K562 (cell line): ENCODE measurements around the gene ERAL1. TPM values are rescaled to one million over a fixed set of nuclear protein-coding genes. Genes with fewer than 3 reads are reported as not detected.
A peak's percentile ranks its signal among the peaks of the same experiment; 100 is the strongest.

Source experiments
- ATAC-seq: fragments of 200-7000 bp; cut with Tn5 transposase; 3 replicates; pipeline ENCODE4 v1.9.1; 2020; ENCODE audit warnings: moderate library complexity
- BruUV-seq: library from RNA; stranded (reverse); fragments of 400-500 nt; replicated peaks from 2 replicates; lab custom pipeline; 2021; lab: Mats Ljungman, UMichigan
- CTCF ChIA-PET: fragments of 300-600 bp; formaldehyde crosslinking; extraction: SDS; loops from one replicate; lab custom pipeline; 2021; ENCODE audit warnings: low intra/inter-chr PET ratio; lab: Yijun Ruan, JAX
- POLR2A ChIA-PET: fragments of 300-600, 350-650 bp; sonication (Branson Sonifier 250); formaldehyde crosslinking; extraction: SDS; loops from one replicate; lab custom pipeline; 2021; ENCODE audit warnings: antibody characterized with exemption, inconsistent platforms; lab: Yijun Ruan, JAX
- DNase-seq, 4 experiments: peaks; one replicate each; pipeline versions ENCODE4 v3.0.0 to v3.0.0-alpha.2; 2011 to 2018; ENCODE audit warnings: low spot score in 3 of 4, mixed read lengths in 3 of 4; ENCODE audit errors: extremely low read depth in 1 of 4
- FAIRE-seq: peaks from 2 replicates; lab custom pipeline; 2011; peaks lifted over from hg19 to GRCh38; lab: Jason Lieb, UNC
- H2AFZ ChIP-seq: 2 replicates; pipeline ENCODE4 v1.6.0; 2011; ENCODE audit warnings: low read depth, low read length, control low read depth, inconsistent platforms
- H3K27ac ChIP-seq: fragments of 200-600 bp; 3 replicates; pipeline ENCODE4 v1.8.0; 2011; ENCODE audit warnings: low read depth, mild to moderate bottlenecking, control low read depth, inconsistent platforms, low read length, moderate library complexity, mixed read lengths; ENCODE audit errors: extremely low read depth
- H3K27me3 ChIP-seq, 2 experiments: fragments of 300-600 bp in 1 of 2; 2 replicates in 1 of 2; 3 replicates in 1 of 2; pipeline versions ENCODE4 v1.6.0 to v1.8.0; 2011; ENCODE audit warnings: inconsistent platforms in 2 of 2, low read length in 2 of 2, mild to moderate bottlenecking in 1 of 2, mixed read lengths in 1 of 2, moderate library complexity in 1 of 2; ENCODE audit not compliant: control insufficient read depth in 2 of 2, insufficient read depth in 2 of 2
- H3K36me3 ChIP-seq: fragments of 300-600 bp; 3 replicates; pipeline ENCODE4 v1.8.0; 2011; ENCODE audit warnings: mild to moderate bottlenecking, low read length, inconsistent platforms; ENCODE audit not compliant: control insufficient read depth, insufficient read depth
- H3K4me1 ChIP-seq, 2 experiments: fragments of 200-600 bp in 1 of 2; replicated peaks in 1 of 2; 2 replicates in 1 of 2; 3 replicates in 1 of 2; pipeline versions ENCODE4 v1.5.1 to v1.8.0; 2011; ENCODE audit warnings: inconsistent platforms in 2 of 2, low read length in 2 of 2, mild to moderate bottlenecking in 1 of 2, mixed read lengths in 1 of 2, moderate library complexity in 1 of 2; ENCODE audit not compliant: control insufficient read depth in 2 of 2, insufficient read depth in 2 of 2
- H3K4me2 ChIP-seq: 2 replicates; pipeline ENCODE4 v1.6.1; 2011; ENCODE audit warnings: low read length, control low read depth, inconsistent platforms, mixed read lengths; ENCODE audit not compliant: insufficient read depth
- H3K4me3 ChIP-seq: fragments of 200-600 bp; sonication (generic), shearing (Covaris generic); 2 replicates; pipeline ENCODE4 v1.5.1; 2016; ENCODE audit warnings: control low read depth, inconsistent platforms
- H3K79me2 ChIP-seq: fragments of 200-600 bp; 3 replicates; pipeline ENCODE4 v1.8.0; 2011; ENCODE audit warnings: low read length, inconsistent platforms; ENCODE audit not compliant: control insufficient read depth, insufficient read depth
- H3K9ac ChIP-seq, 2 experiments: 2 replicates each; pipeline versions ENCODE4 v1.6.0 to v1.6.1; 2011; ENCODE audit warnings: low read depth in 2 of 2, low read length in 2 of 2, control low read depth in 1 of 2, inconsistent platforms in 1 of 2, mild to moderate bottlenecking in 1 of 2, mixed read lengths in 1 of 2; ENCODE audit not compliant: insufficient read depth in 1 of 2
- H3K9me1 ChIP-seq: one replicate; pipeline ENCODE4 v1.6.0; 2011; ENCODE audit warnings: inconsistent platforms, mild to moderate bottlenecking, low read length, moderate library complexity; ENCODE audit not compliant: control insufficient read depth, insufficient read depth
- H3K9me3 ChIP-seq: replicated peaks from 2 replicates; pipeline ENCODE4 v1.5.1; 2011; ENCODE audit warnings: low read depth, low read length, inconsistent platforms; ENCODE audit not compliant: control insufficient read depth, insufficient read depth
- H4K20me1 ChIP-seq: replicated peaks from 2 replicates; pipeline ENCODE4 v1.6.1; 2011; ENCODE audit warnings: low read length, inconsistent platforms, mixed read lengths; ENCODE audit not compliant: control insufficient read depth, insufficient read depth
- MLX ChIP-seq, 2 experiments: fragments of 450-650 bp in 1 of 2; sonication (generic) in 1 of 2; formaldehyde crosslinking; conservative IDR thresholded peaks; 2 replicates each; pipeline versions ENCODE4 v1.4.0 to v1.8.1; 2020 to 2022; ENCODE audit warnings: mild to moderate bottlenecking in 1 of 2, missing genetic modification reagents in 1 of 2
- NEUROD1 ChIP-seq: fragments of 150-350 bp; IDR thresholded peaks from 2 replicates; pipeline ENCODE4 v1.6.1; 2014; ENCODE audit warnings: borderline replicate concordance, low read length, low read depth; ENCODE audit not compliant: partially characterized antibody
- NKRF ChIP-seq: fragments of 450-650 bp; IDR thresholded peaks from 2 replicates; pipeline ENCODE4 v1.6.1; 2016; ENCODE audit warnings: borderline replicate concordance
- PREB ChIP-seq: sonication (generic); formaldehyde crosslinking; IDR thresholded peaks from 2 replicates; pipeline ENCODE4 v1.8.1; 2023; ENCODE audit warnings: mild to moderate bottlenecking, missing genetic modification reagents
- TRIM28 ChIP-seq: fragments of 450-650 bp; IDR thresholded peaks from 2 replicates; pipeline ENCODE4 v1.6.1; 2017
- ZSCAN29 ChIP-seq: fragments of 450-650 bp; IDR thresholded peaks from 2 replicates; pipeline ENCODE4 v1.6.1; 2017
- WGBS: fragments of 100-300 bp; shearing (Covaris generic); methylation state at CpG from one replicate; pipeline ENCODE4 v1.1.6; 2016; ENCODE audit warnings: low coverage, mixed read lengths; ENCODE audit not compliant: insufficient coverage; ENCODE audit errors: missing lambda C conversion rate; 5-methylcytosine and 5-hydroxymethylcytosine counted together
- in situ Hi-C: fragments of 300-500 bp; cut with MboI; formaldehyde crosslinking; loops from 4 replicates; pipeline ENCODE4 v1.15.0; 2018; ENCODE audit warnings: inconsistent platforms, mixed read lengths
- intact Hi-C: fragments of 100-400 bp; cut with micrococcal nuclease; formaldehyde crosslinking; loops from 2 replicates; pipeline ENCODE4 v1.14.2; 2022
- polyA plus RNA-seq, 8 experiments: library from polyadenylated mRNA; depleted of rRNA in 4 of 8; stranded (reverse) in 5 of 8; unstranded in 3 of 8; fragments of >200 nt; fragmentation: Nextera tagmentation in 2 of 8; fragmentation: Illumina TruSeq in 1 of 8; extraction: Ambion mirVana in 2 of 8; extraction: Trizol in 1 of 8; gene quantifications; 2 replicates each; pipeline versions ENCODE4 v1.2.1 to v1.2.3, GENCODE V29; 2011 to 2014; ENCODE audit warnings: inconsistent platforms in 1 of 8, missing spikeins in 1 of 8
- total RNA-seq, 7 experiments: library from RNA; depleted of rRNA in 6 of 7; stranded (reverse); fragments of >200 nt in 6 of 7; fragmentation: Illumina TruSeq in 2 of 7; extraction: Trizol in 2 of 7; gene quantifications; 2 replicates each; pipeline versions ENCODE4 v1.2.1 to v1.2.3, GENCODE V29; 2011 to 2021; ENCODE audit warnings: low replicate concordance in 1 of 7
- TF ChIP-seq, protein P1 (sequence below): sonication (generic); formaldehyde crosslinking; IDR thresholded peaks from 2 replicates; pipeline ENCODE4 v1.8.0; 2023; ENCODE audit warnings: missing genetic modification reagents, mild to moderate bottlenecking, borderline replicate concordance

ERAL1 gene
- total and polyA plus RNA-seq, 9 of the 15 experiments (the other 6 are each of a cell fraction or from before 2014, with no cell fraction given), result 37.5 to 351 (median 106) TPM

GRCh38 chr17:28896491-28896883, 41.7 kb downstream of the ERAL1 start:
- 1% methylated on average over 5 of the region's 5 CpGs for WGBS
- Histone ChIP-seq H3K36me3 (peaks cover 44% of the 10 kb centered on the region), H3K79me2 (peaks cover 64% of the 10 kb centered on the region), H3K4me2 (peak overlapping the region; percentile 89), H3K9me3 (no peaks in the 10 kb centered on the region), H4K20me1 (no peaks in the 10 kb centered on the region), H3K9ac (peak overlapping the region; percentile 86 to 91), H3K9me1 (no peaks in the 10 kb centered on the region), H3K27me3 (no peaks in the 10 kb centered on the region), H3K4me1 (peaks cover 33 to 47% of the 10 kb centered on the region in 2 experiments), H2AFZ (no peak overlapping the region), H3K27ac (peak overlapping the region; percentile 91), H3K4me3 (peak overlapping the region; percentile 95)
- no TSS peak for BruUV-seq
- FAIRE-seq, result no peak
- POLR2A ChIA-PET, result interaction anchor here (0.5 to 1.6 kb wide), 15 partner anchors 8 to 184 kb away, joined by 3 to 6 read pairs (median 3); partner anchors contain the start of genes NEK8 and TLCD1
- in situ Hi-C loops, result loop anchor here (5.0 kb wide), 1 partner anchor 129 kb away; no protein-coding TSS in a partner anchor
- no peak for ATAC-seq
- DNase-seq, result no peak
- CTCF ChIA-PET, result interaction anchor here (1.6 to 1.7 kb wide), 2 partner anchors 48 to 133 kb away, joined by 6 to 10 read pairs; no protein-coding TSS in a partner anchor
- intact Hi-C loops, result loop anchor here (5.0 kb wide), 1 partner anchor 249 kb away; the partner anchor contains the start of gene BLTP2
- TF ChIP-seq NEUROD1 (peak; percentile 2), TRIM28 (no peak), PREB (CRISPR knock-in tag) (0 out of 2 replicates have a peak, but pooled peaks have one; percentile 7), MLX (CRISPR knock-in tag; conservative IDR thresholded peaks at IDR 0.05) (0 out of 4 replicates have a peak, but pooled peaks of 1 of the 2 experiments have one; percentile 8), NKRF (no peak), ZSCAN29 (no peak)
- TF ChIP-seq, protein P1, sequence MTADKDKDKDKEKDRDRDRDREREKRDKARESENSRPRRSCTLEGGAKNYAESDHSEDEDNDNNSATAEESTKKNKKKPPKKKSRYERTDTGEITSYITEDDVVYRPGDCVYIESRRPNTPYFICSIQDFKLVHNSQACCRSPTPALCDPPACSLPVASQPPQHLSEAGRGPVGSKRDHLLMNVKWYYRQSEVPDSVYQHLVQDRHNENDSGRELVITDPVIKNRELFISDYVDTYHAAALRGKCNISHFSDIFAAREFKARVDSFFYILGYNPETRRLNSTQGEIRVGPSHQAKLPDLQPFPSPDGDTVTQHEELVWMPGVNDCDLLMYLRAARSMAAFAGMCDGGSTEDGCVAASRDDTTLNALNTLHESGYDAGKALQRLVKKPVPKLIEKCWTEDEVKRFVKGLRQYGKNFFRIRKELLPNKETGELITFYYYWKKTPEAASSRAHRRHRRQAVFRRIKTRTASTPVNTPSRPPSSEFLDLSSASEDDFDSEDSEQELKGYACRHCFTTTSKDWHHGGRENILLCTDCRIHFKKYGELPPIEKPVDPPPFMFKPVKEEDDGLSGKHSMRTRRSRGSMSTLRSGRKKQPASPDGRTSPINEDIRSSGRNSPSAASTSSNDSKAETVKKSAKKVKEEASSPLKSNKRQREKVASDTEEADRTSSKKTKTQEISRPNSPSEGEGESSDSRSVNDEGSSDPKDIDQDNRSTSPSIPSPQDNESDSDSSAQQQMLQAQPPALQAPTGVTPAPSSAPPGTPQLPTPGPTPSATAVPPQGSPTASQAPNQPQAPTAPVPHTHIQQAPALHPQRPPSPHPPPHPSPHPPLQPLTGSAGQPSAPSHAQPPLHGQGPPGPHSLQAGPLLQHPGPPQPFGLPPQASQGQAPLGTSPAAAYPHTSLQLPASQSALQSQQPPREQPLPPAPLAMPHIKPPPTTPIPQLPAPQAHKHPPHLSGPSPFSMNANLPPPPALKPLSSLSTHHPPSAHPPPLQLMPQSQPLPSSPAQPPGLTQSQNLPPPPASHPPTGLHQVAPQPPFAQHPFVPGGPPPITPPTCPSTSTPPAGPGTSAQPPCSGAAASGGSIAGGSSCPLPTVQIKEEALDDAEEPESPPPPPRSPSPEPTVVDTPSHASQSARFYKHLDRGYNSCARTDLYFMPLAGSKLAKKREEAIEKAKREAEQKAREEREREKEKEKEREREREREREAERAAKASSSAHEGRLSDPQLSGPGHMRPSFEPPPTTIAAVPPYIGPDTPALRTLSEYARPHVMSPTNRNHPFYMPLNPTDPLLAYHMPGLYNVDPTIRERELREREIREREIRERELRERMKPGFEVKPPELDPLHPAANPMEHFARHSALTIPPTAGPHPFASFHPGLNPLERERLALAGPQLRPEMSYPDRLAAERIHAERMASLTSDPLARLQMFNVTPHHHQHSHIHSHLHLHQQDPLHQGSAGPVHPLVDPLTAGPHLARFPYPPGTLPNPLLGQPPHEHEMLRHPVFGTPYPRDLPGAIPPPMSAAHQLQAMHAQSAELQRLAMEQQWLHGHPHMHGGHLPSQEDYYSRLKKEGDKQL (CRISPR knock-in tag), result peak; percentile 49; the same call in 1 of the 2 replicates
